GM12891 (cell line): ENCODE measurements around the gene SLC2A8.

ENCODE experiments used
- POLR2A ChIP-seq: IDR thresholded peaks from 2 replicates; pipeline ENCODE4 v1.6.1; 2011; ENCODE audit warnings: low read depth, low read length, control low read depth
- POLR2AphosphoS5 ChIP-seq: IDR thresholded peaks from 2 replicates; pipeline ENCODE4 v1.6.1; 2011; ENCODE audit warnings: low read depth, low read length, control low read depth
- POU2F2 ChIP-seq: IDR thresholded peaks from 2 replicates; pipeline ENCODE4 v1.6.1; 2011; ENCODE audit warnings: low read depth, mild to moderate bottlenecking, control low read depth, low read length, moderate library complexity
- SPI1 ChIP-seq: IDR thresholded peaks from 2 replicates; pipeline ENCODE4 v1.6.1; 2011; ENCODE audit warnings: low read depth, low read length, control low read depth
- TAF1 ChIP-seq: IDR thresholded peaks from 2 replicates; pipeline ENCODE4 v1.6.1; 2011; ENCODE audit warnings: low read depth, low read length, control low read depth

- TF ChIP-seq POLR2A (no peak), SPI1 (no peak), TAF1 (no peak), POLR2AphosphoS5 (no peak), POU2F2 (no peak)
Observed at GRCh38 chr9:127392166-127392565, 4.8 kb upstream of the SLC2A8 start.
